ENCODE results near the gene ADCY9. TPM values are rescaled to one million over a fixed set of nuclear protein-coding genes. Genes with fewer than 3 reads are reported as not detected.

ADCY9 gene
- total and polyA plus RNA-seq, 4 donors = 7.9 to 40.1 (median 24.7) TPM

DNA sequence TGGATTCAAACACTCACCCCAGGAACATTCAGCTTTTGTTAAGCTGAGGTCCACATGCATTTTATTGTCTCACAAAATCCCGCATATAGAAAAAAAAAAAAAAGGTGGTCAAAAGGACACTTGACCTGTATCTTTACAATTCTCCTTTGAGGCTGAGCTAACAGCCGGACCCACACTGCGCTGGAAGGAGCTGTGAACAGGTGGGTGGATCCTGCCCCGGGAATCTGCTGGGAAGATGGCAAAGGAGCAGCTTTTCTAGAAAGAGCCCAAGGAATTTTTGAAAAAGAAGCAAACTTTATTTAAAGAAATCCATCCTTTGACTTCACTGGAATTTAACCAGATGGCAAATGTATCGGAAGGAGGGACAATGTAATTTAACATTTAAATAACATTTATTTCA, 108.1 kb downstream of the ADCY9 start:
- Histone ChIP-seq H3K9me3 (ENCODE audit: control insufficient read depth, low read length) (no peaks in the 10 kb centered on the region), H3K4me3 (ENCODE audit: low read length in 2 of 2) (no peak overlapping the region), H3K27me3 (ENCODE audit: control insufficient read depth in 1 of 2, insufficient read depth in 2 of 2, low read length in 1 of 2) (no peaks in the 10 kb centered on the region), H3K36me3 (ENCODE audit: control insufficient read depth in 1 of 2, insufficient read depth in 2 of 2, low read length in 1 of 2) (no peaks in the 10 kb centered on the region), H3K27ac (ENCODE audit: low read depth in 1 of 2, low read length in 2 of 2) (no peak overlapping the region), H3K4me1 (ENCODE audit: control insufficient read depth in 1 of 2, insufficient read depth in 2 of 2, low read length in 2 of 2) (peaks cover 0 to 1% of the 10 kb centered on the region in 2 donors)
- WGBS, 2 donors = 83 to 85% methylated on average over 5 of the region's 5 CpGs
- ATAC-seq (ENCODE audit: low FRiP score) = no peak
- no peak for DNase-seq
- intact Hi-C loops (cut with DNase I) = no loop called here

- Histone ChIP-seq H3K27me3 (ENCODE audit: control insufficient read depth in 1 of 2, insufficient read depth in 2 of 2, low read length in 1 of 2) (no peaks in the 10 kb centered on the region), H3K4me3 (ENCODE audit: low read length in 2 of 2) (no peak overlapping the region), H3K36me3 (ENCODE audit: control insufficient read depth in 1 of 2, insufficient read depth in 2 of 2, low read length in 1 of 2) (no peaks in the 10 kb centered on the region), H3K9me3 (ENCODE audit: control insufficient read depth, low read length) (no peaks in the 10 kb centered on the region), H3K4me1 (ENCODE audit: control insufficient read depth in 1 of 2, insufficient read depth in 2 of 2, low read length in 2 of 2) (no peaks in the 10 kb centered on the region), H3K27ac (ENCODE audit: low read depth in 1 of 2, low read length in 2 of 2) (no peak overlapping the region)
- intact Hi-C loops (cut with DNase I) = no loop called here
- ATAC-seq (ENCODE audit: low FRiP score) (no peak), DNase-seq (no peak)
- WGBS, 2 donors = 65 to 69% methylated on average over 12 of the region's 12 CpGs
Observed at GRCh38 chr16:4006397-4006999, 109.7 kb downstream of the ADCY9 start.

- no peak overlapping the region for H3K4me3 ChIP-seq (ENCODE audit: low read length in 2 of 2)
- 57 to 59% methylated on average over 13 of the region's 13 CpGs for WGBS, 2 donors
- DNase-seq (no peak), ATAC-seq (ENCODE audit: low FRiP score) (no peak)
- H3K4me1 ChIP-seq (ENCODE audit: control insufficient read depth in 1 of 2, insufficient read depth in 2 of 2, low read length in 2 of 2) = no peaks in the 10 kb centered on the region
- H3K36me3 ChIP-seq (ENCODE audit: control insufficient read depth in 1 of 2, insufficient read depth in 2 of 2, low read length in 1 of 2) = no peaks in the 10 kb centered on the region
- H3K9me3 ChIP-seq (ENCODE audit: control insufficient read depth, low read length) = no peaks in the 10 kb centered on the region
- intact Hi-C loops (cut with DNase I) = no loop called here
- no peak overlapping the region for H3K27ac ChIP-seq (ENCODE audit: low read depth in 1 of 2, low read length in 2 of 2)
- no peaks in the 10 kb centered on the region for H3K27me3 ChIP-seq (ENCODE audit: control insufficient read depth in 1 of 2, insufficient read depth in 2 of 2, low read length in 1 of 2)
Observed at GRCh38 chr16:4005731-4006130, 110.5 kb downstream of the ADCY9 start.

DNA sequence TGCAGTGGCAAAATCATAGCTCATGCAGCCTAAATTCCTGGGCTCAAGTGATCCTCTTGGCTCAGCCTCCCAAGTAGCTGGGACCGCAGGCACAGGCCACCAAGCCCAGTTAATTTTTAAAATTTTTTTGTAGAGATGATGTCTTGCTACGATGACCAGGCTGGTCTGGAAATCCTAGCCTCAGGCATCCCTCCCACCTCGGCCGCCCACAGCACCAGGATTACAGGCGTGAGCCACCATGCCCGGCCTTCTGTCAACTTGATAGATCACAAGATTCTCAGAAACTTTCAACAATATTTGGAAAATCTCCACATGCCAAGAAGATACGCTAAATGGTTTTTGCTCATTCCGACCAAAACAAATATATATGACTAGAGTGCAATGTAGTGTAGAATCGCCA, 111.0 kb downstream of the ADCY9 start:
- no peaks in the 10 kb centered on the region for H3K36me3 ChIP-seq (ENCODE audit: control insufficient read depth in 1 of 2, insufficient read depth in 2 of 2, low read length in 1 of 2)
- no peaks in the 10 kb centered on the region for H3K9me3 ChIP-seq (ENCODE audit: control insufficient read depth, low read length)
- no peaks in the 10 kb centered on the region for H3K4me1 ChIP-seq (ENCODE audit: control insufficient read depth in 1 of 2, insufficient read depth in 2 of 2, low read length in 2 of 2)
- intact Hi-C loops (cut with DNase I) = no loop called here
- no peak overlapping the region for H3K4me3 ChIP-seq (ENCODE audit: low read length in 2 of 2)
- ATAC-seq (ENCODE audit: low FRiP score) (no peak), DNase-seq (no peak)
- no peak overlapping the region for H3K27ac ChIP-seq (ENCODE audit: low read depth in 1 of 2, low read length in 2 of 2)
- WGBS, 2 donors = 78 to 80% methylated on average over 9 of the region's 9 CpGs
- no peaks in the 10 kb centered on the region for H3K27me3 ChIP-seq (ENCODE audit: control insufficient read depth in 1 of 2, insufficient read depth in 2 of 2, low read length in 1 of 2)

- ATAC-seq (ENCODE audit: low FRiP score) = no peak
- no peak overlapping the region for H3K4me3 ChIP-seq (ENCODE audit: low read length in 2 of 2)
- no peaks in the 10 kb centered on the region for H3K4me1 ChIP-seq (ENCODE audit: control insufficient read depth in 1 of 2, insufficient read depth in 2 of 2, low read length in 2 of 2)
- no peaks in the 10 kb centered on the region for H3K9me3 ChIP-seq (ENCODE audit: control insufficient read depth, low read length)
- H3K36me3 ChIP-seq (ENCODE audit: control insufficient read depth in 1 of 2, insufficient read depth in 2 of 2, low read length in 1 of 2) = no peaks in the 10 kb centered on the region
- H3K27ac ChIP-seq (ENCODE audit: low read depth in 1 of 2, low read length in 2 of 2) = no peak overlapping the region
- WGBS, 2 donors = 89 to 92% methylated on average over 7 of the region's 7 CpGs
- DNase-seq = no peak
- intact Hi-C loops (cut with DNase I) = no loop called here
- no peaks in the 10 kb centered on the region for H3K27me3 ChIP-seq (ENCODE audit: control insufficient read depth in 1 of 2, insufficient read depth in 2 of 2, low read length in 1 of 2)
Observed at GRCh38 chr16:4004206-4004605, 112.0 kb downstream of the ADCY9 start.

GRCh38 chr16:4003576-4003975, 112.7 kb downstream of the ADCY9 start:
- H3K36me3 ChIP-seq (ENCODE audit: control insufficient read depth in 1 of 2, insufficient read depth in 2 of 2, low read length in 1 of 2) = no peaks in the 10 kb centered on the region
- intact Hi-C loops (cut with DNase I) = no loop called here
- no peaks in the 10 kb centered on the region for H3K9me3 ChIP-seq (ENCODE audit: control insufficient read depth, low read length)
- DNase-seq (no peak), ATAC-seq (ENCODE audit: low FRiP score) (no peak)
- H3K27ac ChIP-seq (ENCODE audit: low read depth in 1 of 2, low read length in 2 of 2) = no peak overlapping the region
- no peaks in the 10 kb centered on the region for H3K4me1 ChIP-seq (ENCODE audit: control insufficient read depth in 1 of 2, insufficient read depth in 2 of 2, low read length in 2 of 2)
- no peak overlapping the region for H3K4me3 ChIP-seq (ENCODE audit: low read length in 2 of 2)
- H3K27me3 ChIP-seq (ENCODE audit: control insufficient read depth in 1 of 2, insufficient read depth in 2 of 2, low read length in 1 of 2) = no peaks in the 10 kb centered on the region
- WGBS, 2 donors = 95 to 96% methylated on average over 11 of the region's 11 CpGs

DNA sequence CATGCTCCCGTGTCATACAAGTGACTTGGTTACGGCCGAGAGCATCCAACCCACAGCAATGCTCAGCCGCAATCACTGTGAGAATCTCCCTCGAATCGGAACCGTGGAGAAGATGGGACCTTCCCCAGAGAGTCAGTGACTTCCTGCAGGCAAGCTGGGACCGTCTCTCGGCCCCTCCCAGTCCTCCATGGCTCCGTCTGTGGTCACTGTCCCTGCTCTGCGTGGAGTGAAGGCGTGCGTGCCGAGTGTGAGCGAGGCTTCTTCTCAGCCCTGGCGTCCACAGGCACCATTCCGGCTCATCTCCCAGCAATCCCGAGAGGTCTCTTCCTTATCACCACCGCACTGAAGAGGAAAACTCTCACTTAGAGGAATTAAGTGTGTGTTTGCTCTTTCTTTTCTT, 113.1 kb downstream of the ADCY9 start:
- H3K27ac ChIP-seq (ENCODE audit: low read depth in 1 of 2, low read length in 2 of 2) = no peak overlapping the region
- no peak for DNase-seq
- WGBS, 2 donors = 93 to 95% methylated on average over 19 of the region's 19 CpGs
- ATAC-seq (ENCODE audit: low FRiP score) = no peak
- H3K4me3 ChIP-seq (ENCODE audit: low read length in 2 of 2) = no peak overlapping the region
- H3K27me3 ChIP-seq (ENCODE audit: control insufficient read depth in 1 of 2, insufficient read depth in 2 of 2, low read length in 1 of 2) = no peaks in the 10 kb centered on the region
- intact Hi-C loops (cut with DNase I) = no loop called here
- no peaks in the 10 kb centered on the region for H3K4me1 ChIP-seq (ENCODE audit: control insufficient read depth in 1 of 2, insufficient read depth in 2 of 2, low read length in 2 of 2)
- H3K9me3 ChIP-seq (ENCODE audit: control insufficient read depth, low read length) = no peaks in the 10 kb centered on the region
- H3K36me3 ChIP-seq (ENCODE audit: control insufficient read depth in 1 of 2, insufficient read depth in 2 of 2, low read length in 1 of 2) = no peaks in the 10 kb centered on the region

GRCh38 chr16:4002121-4002520, 114.1 kb downstream of the ADCY9 start:
- Histone ChIP-seq H3K4me3 (ENCODE audit: low read length in 2 of 2) (no peak overlapping the region), H3K4me1 (ENCODE audit: control insufficient read depth in 1 of 2, insufficient read depth in 2 of 2, low read length in 2 of 2) (no peaks in the 10 kb centered on the region), H3K9me3 (ENCODE audit: control insufficient read depth, low read length) (no peaks in the 10 kb centered on the region), H3K27ac (ENCODE audit: low read depth in 1 of 2, low read length in 2 of 2) (no peak overlapping the region), H3K36me3 (ENCODE audit: control insufficient read depth in 1 of 2, insufficient read depth in 2 of 2, low read length in 1 of 2) (no peaks in the 10 kb centered on the region), H3K27me3 (ENCODE audit: control insufficient read depth in 1 of 2, insufficient read depth in 2 of 2, low read length in 1 of 2) (no peaks in the 10 kb centered on the region)
- ATAC-seq (ENCODE audit: low FRiP score) = no peak
- WGBS, 2 donors = 90% methylated on average over 2 of the region's 2 CpGs
- intact Hi-C loops (cut with DNase I) = no loop called here
- no peak for DNase-seq

DNA sequence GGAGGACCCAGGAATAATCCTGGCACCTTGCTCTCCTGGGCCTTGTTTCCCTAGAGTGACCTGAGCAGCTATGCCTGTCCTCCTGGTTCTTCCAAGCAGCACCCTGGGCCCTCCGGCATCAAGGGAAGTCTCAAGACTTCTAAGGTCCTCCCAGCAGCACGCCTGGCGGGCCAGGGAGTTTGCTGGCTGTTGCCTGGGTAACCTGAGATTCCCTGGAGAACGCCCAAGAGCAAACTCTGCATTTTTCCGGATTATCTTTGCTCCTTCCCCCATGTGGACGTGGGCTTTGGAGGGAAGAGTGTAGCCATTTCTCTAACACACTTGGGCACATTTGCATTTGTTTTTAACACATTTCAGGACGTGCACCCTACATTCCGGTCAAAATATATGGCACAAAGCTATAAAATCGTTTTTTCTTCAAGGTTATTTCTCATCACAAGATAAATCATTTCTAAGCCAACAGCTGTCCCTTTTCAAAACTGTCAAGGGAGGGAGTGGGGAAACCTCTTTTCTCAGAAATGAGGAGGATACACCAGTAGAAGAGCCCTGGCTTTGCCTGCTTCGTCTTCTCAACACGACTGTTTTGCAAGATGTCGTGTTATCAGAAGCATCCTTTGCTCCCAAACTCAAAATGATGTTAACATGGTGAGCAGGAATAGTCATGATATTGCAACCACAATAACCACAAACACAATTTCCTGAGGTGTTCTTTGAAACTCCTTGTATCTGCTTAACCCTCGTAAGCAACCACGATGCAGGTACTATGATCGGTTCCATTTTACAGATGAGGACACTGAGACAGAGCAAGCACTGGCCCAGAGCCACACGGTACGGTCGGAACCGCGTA, 116.5 kb downstream of the ADCY9 start:
- no peak overlapping the region for H3K4me3 ChIP-seq (ENCODE audit: low read length in 2 of 2)
- 34 to 46% methylated on average over 20 of the region's 20 CpGs for WGBS, 2 donors
- no peaks in the 10 kb centered on the region for H3K4me1 ChIP-seq (ENCODE audit: control insufficient read depth in 1 of 2, insufficient read depth in 2 of 2, low read length in 2 of 2)
- no peaks in the 10 kb centered on the region for H3K36me3 ChIP-seq (ENCODE audit: control insufficient read depth in 1 of 2, insufficient read depth in 2 of 2, low read length in 1 of 2)
- no peaks in the 10 kb centered on the region for H3K27me3 ChIP-seq (ENCODE audit: control insufficient read depth in 1 of 2, insufficient read depth in 2 of 2, low read length in 1 of 2)
- DNase-seq (peak; percentile 81 to 83), ATAC-seq (ENCODE audit: low FRiP score) (peak; percentile 77)
- H3K27ac ChIP-seq (ENCODE audit: low read depth in 1 of 2, low read length in 2 of 2) = no peak overlapping the region
- intact Hi-C loops (cut with DNase I) = loop anchor here in 1 of 2 donors (5.0 kb wide), 1 partner anchor 113 kb away; no protein-coding TSS in a partner anchor
- H3K9me3 ChIP-seq (ENCODE audit: control insufficient read depth, low read length) = no peaks in the 10 kb centered on the region
